Spleen (tissue), 7 donors: Measurements from ENCODE around the gene CALCOCO1.
"Not testable (repeated sequence)": the region's sequence is repeated elsewhere in the genome, so short reads cannot be mapped to it uniquely, and the experiment has no call there.

Experiments
- POLR2AphosphoS5 ChIP-seq, 3 donors: sonication (generic); formaldehyde crosslinking; IDR thresholded peaks; one replicate each; pipeline ENCODE4 v1.5.1; 2017; ENCODE audit warnings: antibody characterized with exemption in 3 of 3
- TF ChIP-seq, protein P1 (sequence below), 11 experiments: fragments of 200-600 bp in 7 of 11; fragments of 450-650 bp in 4 of 11; sonication (generic) in 4 of 11; IDR thresholded peaks in 8 of 11; conservative IDR thresholded peaks in 3 of 11; 1 replicate in 7 of 11; 2 replicates in 4 of 11; pipeline versions ENCODE4 v1.4.0 to v1.8.0; 2016 to 2021; ENCODE audit warnings: antibody characterized with exemption in 11 of 11, inconsistent platforms in 4 of 11, mild to moderate bottlenecking in 1 of 11
- donor health status: DM: no; HTN: no; CAD: no; lungs with moderate emphysema.
- donor health status: DM: no; HTN: no; CAD: no.
- donor health status: DM: no; HTN: no; CAD: no.

- TF ChIP-seq, protein P1, sequence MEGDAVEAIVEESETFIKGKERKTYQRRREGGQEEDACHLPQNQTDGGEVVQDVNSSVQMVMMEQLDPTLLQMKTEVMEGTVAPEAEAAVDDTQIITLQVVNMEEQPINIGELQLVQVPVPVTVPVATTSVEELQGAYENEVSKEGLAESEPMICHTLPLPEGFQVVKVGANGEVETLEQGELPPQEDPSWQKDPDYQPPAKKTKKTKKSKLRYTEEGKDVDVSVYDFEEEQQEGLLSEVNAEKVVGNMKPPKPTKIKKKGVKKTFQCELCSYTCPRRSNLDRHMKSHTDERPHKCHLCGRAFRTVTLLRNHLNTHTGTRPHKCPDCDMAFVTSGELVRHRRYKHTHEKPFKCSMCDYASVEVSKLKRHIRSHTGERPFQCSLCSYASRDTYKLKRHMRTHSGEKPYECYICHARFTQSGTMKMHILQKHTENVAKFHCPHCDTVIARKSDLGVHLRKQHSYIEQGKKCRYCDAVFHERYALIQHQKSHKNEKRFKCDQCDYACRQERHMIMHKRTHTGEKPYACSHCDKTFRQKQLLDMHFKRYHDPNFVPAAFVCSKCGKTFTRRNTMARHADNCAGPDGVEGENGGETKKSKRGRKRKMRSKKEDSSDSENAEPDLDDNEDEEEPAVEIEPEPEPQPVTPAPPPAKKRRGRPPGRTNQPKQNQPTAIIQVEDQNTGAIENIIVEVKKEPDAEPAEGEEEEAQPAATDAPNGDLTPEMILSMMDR (IDR thresholded peaks at IDR 0.05 in 8 of 11, conservative IDR thresholded peaks at IDR 0.05 in 3 of 11), result not testable (repeated sequence)
- TF ChIP-seq POLR2AphosphoS5 (IDR thresholded peaks at IDR 0.05), result not testable (repeated sequence)
Observed at GRCh38 chr12:53680061-53680460, 47.2 kb downstream of the CALCOCO1 start.
